GM12878 (cell line): ENCODE results near the gene ENTPD5. TPM values are rescaled to one million over a fixed set of nuclear protein-coding genes. Genes with fewer than 3 reads are reported as not detected.
A peak's percentile ranks its signal among the peaks of the same experiment; 100 is the strongest.

Experiments used
- ATF2 ChIP-seq: IDR thresholded peaks from 2 replicates; pipeline ENCODE4 v1.6.1; 2012; ENCODE audit warnings: low read length, inconsistent platforms
- BHLHE40 ChIP-seq, 2 experiments: fragments of 450-650 bp in 1 of 2; IDR thresholded peaks; 2 replicates each; pipeline ENCODE4 v1.6.1; 2011 to 2017; ENCODE audit warnings: low read depth in 2 of 2, borderline replicate concordance in 1 of 2, improper control_type of control experiment in 1 of 2, low read length in 1 of 2, mild to moderate bottlenecking in 1 of 2
- CBFB ChIP-seq: IDR thresholded peaks from 2 replicates; pipeline ENCODE4 v1.6.1; 2016; ENCODE audit warnings: antibody characterized with exemption, low read depth
- E4F1 ChIP-seq: fragments of 450-650 bp; IDR thresholded peaks from 2 replicates; pipeline ENCODE4 v1.6.1; 2018; ENCODE audit warnings: borderline replicate concordance, mild to moderate bottlenecking; ENCODE audit not compliant: partially characterized antibody
- EP300 ChIP-seq, 2 experiments: fragments of 150-350 bp in 1 of 2; IDR thresholded peaks; 2 replicates each; pipeline ENCODE4 v1.6.1; 2011 to 2012; ENCODE audit warnings: low read depth in 2 of 2, low read length in 2 of 2, borderline replicate concordance in 1 of 2, improper control_type of control experiment in 1 of 2, inconsistent platforms in 1 of 2; ENCODE audit not compliant: control insufficient read depth in 1 of 2
- FOS ChIP-seq: IDR thresholded peaks from 3 replicates; pipeline ENCODE4 v1.6.1; 2011; ENCODE audit warnings: borderline replicate concordance; ENCODE audit not compliant: insufficient read length; ENCODE audit errors: extremely low read depth
- GABPA ChIP-seq: IDR thresholded peaks from 2 replicates; pipeline ENCODE4 v1.6.1; 2014; ENCODE audit warnings: antibody characterized with exemption, low read depth, mild to moderate bottlenecking, inconsistent platforms
- HCFC1 ChIP-seq: fragments of 150-350 bp; IDR thresholded peaks from 2 replicates; pipeline ENCODE4 v1.6.1; 2014; ENCODE audit warnings: low read length
- HDAC2 ChIP-seq: fragments of 200-600 bp; sonication (generic); IDR thresholded peaks from 2 replicates; pipeline ENCODE4 v1.6.1; 2017
- MEF2B ChIP-seq: fragments of 450-650 bp; IDR thresholded peaks from 2 replicates; pipeline ENCODE4 v1.6.1; 2018; ENCODE audit warnings: mild to moderate bottlenecking, moderate library complexity; ENCODE audit not compliant: partially characterized antibody, poor library complexity, severe bottlenecking
- MTA2 ChIP-seq: fragments of 450-650 bp; IDR thresholded peaks from 2 replicates; pipeline ENCODE4 v1.6.1; 2016; ENCODE audit warnings: low read depth, mild to moderate bottlenecking, moderate library complexity
- MTA3 ChIP-seq: IDR thresholded peaks from 2 replicates; pipeline ENCODE4 v1.6.1; 2012; ENCODE audit warnings: low read length, inconsistent platforms, borderline replicate concordance
- NFIC ChIP-seq: IDR thresholded peaks from 2 replicates; pipeline ENCODE4 v1.6.1; 2012; ENCODE audit warnings: low read depth, mild to moderate bottlenecking, inconsistent platforms, low read length, moderate library complexity
- NR2C2 ChIP-seq: IDR thresholded peaks from 2 replicates; pipeline ENCODE4 v1.6.1; 2011; ENCODE audit warnings: borderline replicate concordance, low read depth; ENCODE audit not compliant: control insufficient read depth, insufficient read length
- SREBF1 ChIP-seq: IDR thresholded peaks from 2 replicates; pipeline ENCODE4 v1.6.1; 2012; ENCODE audit warnings: mild to moderate bottlenecking, low read length
- STAT1 ChIP-seq: fragments of 450-650 bp; conservative IDR thresholded peaks from 2 replicates; pipeline ENCODE4 v1.6.1; 2014; ENCODE audit warnings: antibody characterized with exemption, mild to moderate bottlenecking
- SUZ12 ChIP-seq: fragments of 200-600 bp; sonication (generic); IDR thresholded peaks from one replicate; pipeline ENCODE4 v1.6.1; 2018; ENCODE audit warnings: antibody characterized with exemption, mild to moderate bottlenecking; ENCODE audit not compliant: unreplicated experiment
- WRNIP1 ChIP-seq: IDR thresholded peaks from 2 replicates; pipeline ENCODE4 v1.6.1; 2011; ENCODE audit warnings: low read depth, low read length, improper control_type of control experiment, borderline replicate concordance
- ZBTB11 ChIP-seq: fragments of 450-650 bp; formaldehyde crosslinking; IDR thresholded peaks from 2 replicates; pipeline ENCODE4 v1.5.0; 2022; ENCODE audit warnings: mild to moderate bottlenecking, missing genetic modification characterization
- ZNF217 ChIP-seq: fragments of 450-650 bp; IDR thresholded peaks from 2 replicates; pipeline ENCODE4 v1.6.1; 2017; ENCODE audit warnings: antibody characterized with exemption, mild to moderate bottlenecking
- ZNF622 ChIP-seq: fragments of 450-650 bp; IDR thresholded peaks from 2 replicates; pipeline ENCODE4 v1.6.1; 2017; ENCODE audit warnings: mild to moderate bottlenecking, inconsistent platforms
- polyA plus RNA-seq, 11 experiments: library from polyadenylated mRNA; depleted of rRNA in 4 of 11; unstranded in 6 of 11; stranded (reverse) in 5 of 11; fragments of >200 nt; fragmentation: Nextera tagmentation in 4 of 11; fragmentation: Illumina TruSeq in 1 of 11; extraction: Ambion mirVana in 4 of 11; extraction: Trizol in 1 of 11; gene quantifications; 1 replicate in 1 of 11; 2 replicates in 10 of 11; pipeline versions ENCODE4 v1.2.1 to v1.2.3, GENCODE V29; 2011 to 2016; ENCODE audit warnings: inconsistent platforms in 2 of 11, missing spikeins in 2 of 11, low read depth in 1 of 11
- total RNA-seq, 4 experiments: library from RNA; depleted of rRNA in 3 of 4; stranded (reverse); fragments of >200 nt in 3 of 4; fragmentation: Illumina TruSeq in 1 of 4; extraction: Trizol in 1 of 4; gene quantifications; 2 replicates each; pipeline versions ENCODE4 v1.2.1 to v1.2.3, GENCODE V29; 2013 to 2021

ENTPD5 gene
- total and polyA plus RNA-seq, 10 of the 15 experiments (the other 5 are each of a cell fraction or from before 2014, with no cell fraction given), result 2.4 to 9.9 (median 7.6) TPM

GRCh38 chr14:74018586-74019407 lies at the start of gene ENTPD5, which contains the start of gene BBOF1 (continued):
- no peak for TF ChIP-seq WRNIP1
- TF ChIP-seq MEF2B, result no peak
- TF ChIP-seq ZNF622, result no peak
- TF ChIP-seq NFIC, result no peak
- no peak for TF ChIP-seq SREBF1
- TF ChIP-seq HDAC2, result no peak
- TF ChIP-seq CBFB, result no peak
- peak; percentile 54 for TF ChIP-seq HCFC1
- TF ChIP-seq EP300 (IDR thresholded peaks at IDR 0.05; ENCODE audit: borderline replicate concordance in 1 of 2, control insufficient read depth in 1 of 2, low read depth in 2 of 2, low read length in 2 of 2), result no peak
- TF ChIP-seq NR2C2, result no peak
- TF ChIP-seq ZNF217, result peak; percentile 65; the same call in 1 of the 2 replicates
- no peak for TF ChIP-seq GABPA
- no peak for TF ChIP-seq ZBTB11
- TF ChIP-seq FOS, result no peak
- TF ChIP-seq MTA2, result no peak
- no peak for TF ChIP-seq SUZ12
- TF ChIP-seq MTA3, result no peak
- TF ChIP-seq E4F1, result no peak
- no peak for TF ChIP-seq STAT1
- TF ChIP-seq ATF2, result no peak
- peak; percentile 8 to 92; a peak in 3 of 4 replicates for TF ChIP-seq BHLHE40 (IDR thresholded peaks at IDR 0.05; ENCODE audit: borderline replicate concordance in 1 of 2, low read depth in 2 of 2, low read length in 1 of 2)
